H1 (cell line): ENCODE data around the gene ZNF493. TPM values are rescaled to one million over a fixed set of nuclear protein-coding genes. Genes with fewer than 3 reads are reported as not detected.

ENCODE experiments used
- BRCA1 ChIP-seq: IDR thresholded peaks from 2 replicates; pipeline ENCODE4 v1.6.1; 2012; ENCODE audit warnings: low read depth, low read length, improper control_type of control experiment
- CHD1 ChIP-seq: IDR thresholded peaks from 2 replicates; pipeline ENCODE4 v1.6.1; 2012; ENCODE audit warnings: low read depth, low read length, improper control_type of control experiment
- CREB1 ChIP-seq: IDR thresholded peaks from 2 replicates; pipeline ENCODE4 v1.6.1; 2012; ENCODE audit warnings: inconsistent platforms
- EGR1 ChIP-seq: IDR thresholded peaks from 2 replicates; pipeline ENCODE4 v1.6.1; 2011; ENCODE audit warnings: low read depth, low read length, borderline replicate concordance
- GABPA ChIP-seq: IDR thresholded peaks from 2 replicates; pipeline ENCODE4 v1.6.1; 2011; ENCODE audit warnings: mild to moderate bottlenecking, low read length, moderate library complexity, borderline replicate concordance; ENCODE audit not compliant: insufficient read depth
- GTF2F1 ChIP-seq: IDR thresholded peaks from 2 replicates; pipeline ENCODE4 v1.6.1; 2012; ENCODE audit warnings: low read depth, low read length, improper control_type of control experiment, borderline replicate concordance
- POLR2AphosphoS5 ChIP-seq: IDR thresholded peaks from 2 replicates; pipeline ENCODE4 v1.6.1; 2011; ENCODE audit warnings: low read depth, low read length
- RFX5 ChIP-seq: IDR thresholded peaks from 2 replicates; pipeline ENCODE4 v1.6.1; 2011; ENCODE audit warnings: low read depth, low read length, improper control_type of control experiment, borderline replicate concordance
- SIX5 ChIP-seq: IDR thresholded peaks from 2 replicates; pipeline ENCODE4 v1.6.1; 2011; ENCODE audit warnings: mild to moderate bottlenecking, low read depth, low read length
- SP1 ChIP-seq: IDR thresholded peaks from 2 replicates; pipeline ENCODE4 v1.6.1; 2011; ENCODE audit warnings: low read depth, low read length
- polyA plus RNA-seq, 7 experiments: library from polyadenylated mRNA; depleted of rRNA in 3 of 7; stranded (reverse) in 5 of 7; unstranded in 2 of 7; fragments of >200 nt in 5 of 7; fragments of 200-250 nt in 2 of 7; gene quantifications; 1 replicate in 5 of 7; 2 replicates in 1 of 7; 4 replicates in 1 of 7; pipeline versions ENCODE4 v1.2.1 to v1.2.3, GENCODE V29; 2011 to 2013; ENCODE audit warnings: missing spikeins in 2 of 7, mixed read lengths in 2 of 7
- total RNA-seq: library from RNA; stranded (reverse); fragmentation: NEBNext Ultra II Directional; extraction: Animal tissue kit (Norgen Biotek cat#: 25700); gene quantifications from 2 replicates; pipeline ENCODE4 v1.2.1, GENCODE V29; 2021
- TF ChIP-seq, protein P1 (sequence below): fragments of 300-600 bp; sonication (generic); IDR thresholded peaks from 2 replicates; pipeline ENCODE4 v1.7.1; 2012; ENCODE audit warnings: low read length, moderate library complexity, mild to moderate bottlenecking, inconsistent platforms; ENCODE audit not compliant: insufficient replicate concordance
- TF ChIP-seq, protein P2 (sequence below): IDR thresholded peaks from 2 replicates; pipeline ENCODE4 v1.6.1; 2011; ENCODE audit warnings: low read length, improper control_type of control experiment

The ZNF493 gene
- total and polyA plus RNA-seq, 2 of the 8 experiments (the other 6 are each of a cell fraction or from before 2014, with no cell fraction given): 9.0 to 32.2 TPM

DNA sequence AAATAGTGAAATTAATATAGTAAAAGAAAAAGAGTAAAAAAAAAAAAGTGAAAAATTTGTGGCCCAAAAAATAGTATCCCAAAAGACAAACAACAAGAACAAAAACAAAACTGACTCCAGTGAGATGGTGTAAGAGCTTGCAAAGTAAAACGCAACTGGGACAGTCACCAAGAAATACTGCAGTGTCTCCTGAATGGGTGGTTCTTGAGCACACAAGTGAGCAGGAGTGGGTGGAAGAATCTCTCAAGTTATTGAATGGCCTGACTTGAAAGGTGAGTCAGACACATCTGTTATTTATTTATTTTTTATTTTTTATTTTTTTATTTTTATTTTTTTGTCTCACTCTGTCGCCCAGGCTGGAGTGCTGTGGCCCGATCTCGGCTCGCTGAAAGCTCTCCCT, 1.9 kb downstream of the ZNF493 start (continued):
- TF ChIP-seq, protein P1, sequence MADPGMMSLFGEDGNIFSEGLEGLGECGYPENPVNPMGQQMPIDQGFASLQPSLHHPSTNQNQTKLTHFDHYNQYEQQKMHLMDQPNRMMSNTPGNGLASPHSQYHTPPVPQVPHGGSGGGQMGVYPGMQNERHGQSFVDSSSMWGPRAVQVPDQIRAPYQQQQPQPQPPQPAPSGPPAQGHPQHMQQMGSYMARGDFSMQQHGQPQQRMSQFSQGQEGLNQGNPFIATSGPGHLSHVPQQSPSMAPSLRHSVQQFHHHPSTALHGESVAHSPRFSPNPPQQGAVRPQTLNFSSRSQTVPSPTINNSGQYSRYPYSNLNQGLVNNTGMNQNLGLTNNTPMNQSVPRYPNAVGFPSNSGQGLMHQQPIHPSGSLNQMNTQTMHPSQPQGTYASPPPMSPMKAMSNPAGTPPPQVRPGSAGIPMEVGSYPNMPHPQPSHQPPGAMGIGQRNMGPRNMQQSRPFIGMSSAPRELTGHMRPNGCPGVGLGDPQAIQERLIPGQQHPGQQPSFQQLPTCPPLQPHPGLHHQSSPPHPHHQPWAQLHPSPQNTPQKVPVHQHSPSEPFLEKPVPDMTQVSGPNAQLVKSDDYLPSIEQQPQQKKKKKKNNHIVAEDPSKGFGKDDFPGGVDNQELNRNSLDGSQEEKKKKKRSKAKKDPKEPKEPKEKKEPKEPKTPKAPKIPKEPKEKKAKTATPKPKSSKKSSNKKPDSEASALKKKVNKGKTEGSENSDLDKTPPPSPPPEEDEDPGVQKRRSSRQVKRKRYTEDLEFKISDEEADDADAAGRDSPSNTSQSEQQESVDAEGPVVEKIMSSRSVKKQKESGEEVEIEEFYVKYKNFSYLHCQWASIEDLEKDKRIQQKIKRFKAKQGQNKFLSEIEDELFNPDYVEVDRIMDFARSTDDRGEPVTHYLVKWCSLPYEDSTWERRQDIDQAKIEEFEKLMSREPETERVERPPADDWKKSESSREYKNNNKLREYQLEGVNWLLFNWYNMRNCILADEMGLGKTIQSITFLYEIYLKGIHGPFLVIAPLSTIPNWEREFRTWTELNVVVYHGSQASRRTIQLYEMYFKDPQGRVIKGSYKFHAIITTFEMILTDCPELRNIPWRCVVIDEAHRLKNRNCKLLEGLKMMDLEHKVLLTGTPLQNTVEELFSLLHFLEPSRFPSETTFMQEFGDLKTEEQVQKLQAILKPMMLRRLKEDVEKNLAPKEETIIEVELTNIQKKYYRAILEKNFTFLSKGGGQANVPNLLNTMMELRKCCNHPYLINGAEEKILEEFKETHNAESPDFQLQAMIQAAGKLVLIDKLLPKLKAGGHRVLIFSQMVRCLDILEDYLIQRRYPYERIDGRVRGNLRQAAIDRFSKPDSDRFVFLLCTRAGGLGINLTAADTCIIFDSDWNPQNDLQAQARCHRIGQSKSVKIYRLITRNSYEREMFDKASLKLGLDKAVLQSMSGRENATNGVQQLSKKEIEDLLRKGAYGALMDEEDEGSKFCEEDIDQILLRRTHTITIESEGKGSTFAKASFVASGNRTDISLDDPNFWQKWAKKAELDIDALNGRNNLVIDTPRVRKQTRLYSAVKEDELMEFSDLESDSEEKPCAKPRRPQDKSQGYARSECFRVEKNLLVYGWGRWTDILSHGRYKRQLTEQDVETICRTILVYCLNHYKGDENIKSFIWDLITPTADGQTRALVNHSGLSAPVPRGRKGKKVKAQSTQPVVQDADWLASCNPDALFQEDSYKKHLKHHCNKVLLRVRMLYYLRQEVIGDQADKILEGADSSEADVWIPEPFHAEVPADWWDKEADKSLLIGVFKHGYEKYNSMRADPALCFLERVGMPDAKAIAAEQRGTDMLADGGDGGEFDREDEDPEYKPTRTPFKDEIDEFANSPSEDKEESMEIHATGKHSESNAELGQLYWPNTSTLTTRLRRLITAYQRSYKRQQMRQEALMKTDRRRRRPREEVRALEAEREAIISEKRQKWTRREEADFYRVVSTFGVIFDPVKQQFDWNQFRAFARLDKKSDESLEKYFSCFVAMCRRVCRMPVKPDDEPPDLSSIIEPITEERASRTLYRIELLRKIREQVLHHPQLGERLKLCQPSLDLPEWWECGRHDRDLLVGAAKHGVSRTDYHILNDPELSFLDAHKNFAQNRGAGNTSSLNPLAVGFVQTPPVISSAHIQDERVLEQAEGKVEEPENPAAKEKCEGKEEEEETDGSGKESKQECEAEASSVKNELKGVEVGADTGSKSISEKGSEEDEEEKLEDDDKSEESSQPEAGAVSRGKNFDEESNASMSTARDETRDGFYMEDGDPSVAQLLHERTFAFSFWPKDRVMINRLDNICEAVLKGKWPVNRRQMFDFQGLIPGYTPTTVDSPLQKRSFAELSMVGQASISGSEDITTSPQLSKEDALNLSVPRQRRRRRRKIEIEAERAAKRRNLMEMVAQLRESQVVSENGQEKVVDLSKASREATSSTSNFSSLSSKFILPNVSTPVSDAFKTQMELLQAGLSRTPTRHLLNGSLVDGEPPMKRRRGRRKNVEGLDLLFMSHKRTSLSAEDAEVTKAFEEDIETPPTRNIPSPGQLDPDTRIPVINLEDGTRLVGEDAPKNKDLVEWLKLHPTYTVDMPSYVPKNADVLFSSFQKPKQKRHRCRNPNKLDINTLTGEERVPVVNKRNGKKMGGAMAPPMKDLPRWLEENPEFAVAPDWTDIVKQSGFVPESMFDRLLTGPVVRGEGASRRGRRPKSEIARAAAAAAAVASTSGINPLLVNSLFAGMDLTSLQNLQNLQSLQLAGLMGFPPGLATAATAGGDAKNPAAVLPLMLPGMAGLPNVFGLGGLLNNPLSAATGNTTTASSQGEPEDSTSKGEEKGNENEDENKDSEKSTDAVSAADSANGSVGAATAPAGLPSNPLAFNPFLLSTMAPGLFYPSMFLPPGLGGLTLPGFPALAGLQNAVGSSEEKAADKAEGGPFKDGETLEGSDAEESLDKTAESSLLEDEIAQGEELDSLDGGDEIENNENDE: no peak
- TF ChIP-seq RFX5 (no peak), SP1 (no peak), CREB1 (no peak), CHD1 (no peak), GABPA (no peak), BRCA1 (no peak), EGR1 (no peak), POLR2AphosphoS5 (no peak), SIX5 (no peak), GTF2F1 (no peak)
- TF ChIP-seq, protein P2, sequence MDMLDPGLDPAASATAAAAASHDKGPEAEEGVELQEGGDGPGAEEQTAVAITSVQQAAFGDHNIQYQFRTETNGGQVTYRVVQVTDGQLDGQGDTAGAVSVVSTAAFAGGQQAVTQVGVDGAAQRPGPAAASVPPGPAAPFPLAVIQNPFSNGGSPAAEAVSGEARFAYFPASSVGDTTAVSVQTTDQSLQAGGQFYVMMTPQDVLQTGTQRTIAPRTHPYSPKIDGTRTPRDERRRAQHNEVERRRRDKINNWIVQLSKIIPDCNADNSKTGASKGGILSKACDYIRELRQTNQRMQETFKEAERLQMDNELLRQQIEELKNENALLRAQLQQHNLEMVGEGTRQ: no peak
